GM21723 (cell line): ENCODE measurements around the gene FOXA3.
"Not testable (repeated sequence)": the region's sequence is repeated elsewhere in the genome, so short reads cannot be mapped to it uniquely, and the experiment has no call there.

Experiments used
- ATAC-seq: cut with Tn5 transposase; IDR thresholded peaks from one replicate; pipeline ENCODE4 v1.9.1; 2021; ENCODE audit warnings: mild to moderate bottlenecking, moderate library complexity; ENCODE audit not compliant: unreplicated experiment

FOXA3 gene

GRCh38 chr19:45887200-45887710 is 23.1 kb downstream of the FOXA3 start:
- ATAC-seq = no peak

GRCh38 chr19:45889210-45889885 is 25.2 kb downstream of the FOXA3 start:
- ATAC-seq = no peak

- no peak for ATAC-seq
These were observed 26.8 kb downstream of the FOXA3 start for GRCh38 chr19:45890877-45891276.

GRCh38 chr19:45895519-45895972 is 31.4 kb downstream of the FOXA3 start:
- no peak for ATAC-seq

- not testable (repeated sequence) for ATAC-seq
These were observed 32.0 kb downstream of the FOXA3 start for GRCh38 chr19:45895983-45896599.

GRCh38 chr19:45897261-45897812 is 33.2 kb downstream of the FOXA3 start:
- ATAC-seq = no peak

GRCh38 chr19:45899253-45899652 is 35.1 kb downstream of the FOXA3 start:
- ATAC-seq = no peak

GRCh38 chr19:45899919-45900589 is 35.9 kb downstream of the FOXA3 start:
- ATAC-seq = no peak

- ATAC-seq = no peak
These were observed 36.8 kb downstream of the FOXA3 start for GRCh38 chr19:45900738-45901431.

GRCh38 chr19:45901432-45901911 is 37.3 kb downstream of the FOXA3 start:
- no peak for ATAC-seq

- ATAC-seq = no peak
These were observed 38.0 kb downstream of the FOXA3 start, which contains the start of gene MYPOP for GRCh38 chr19:45901912-45902650. MYPOP (minus strand) TSS chr19:45902613; CDS start chr19:45901773, 840 bp downstream.

GRCh38 chr19:45902651-45903625 is 38.8 kb downstream of the FOXA3 start:
- peak; percentile 76 for ATAC-seq

GRCh38 chr19:45905011-45905410 is 40.9 kb downstream of the FOXA3 start:
- ATAC-seq = no peak

GRCh38 chr19:45906221-45906620 is 42.1 kb downstream of the FOXA3 start:
- no peak for ATAC-seq

GRCh38 chr19:45908956-45909355 is 44.8 kb downstream of the FOXA3 start:
- ATAC-seq = no peak

GRCh38 chr19:45911291-45911690 is 47.2 kb downstream of the FOXA3 start:
- no peak for ATAC-seq

GRCh38 chr19:45913874-45914830 is 50.0 kb downstream of the FOXA3 start, which contains the start of gene NANOS2:
NANOS2 (minus strand) TSS chr19:45914778; CDS start chr19:45914693, 85 bp downstream.
- ATAC-seq = no peak
